Measurements from ENCODE around the gene COX7A2.

Gene COX7A2

DNA sequence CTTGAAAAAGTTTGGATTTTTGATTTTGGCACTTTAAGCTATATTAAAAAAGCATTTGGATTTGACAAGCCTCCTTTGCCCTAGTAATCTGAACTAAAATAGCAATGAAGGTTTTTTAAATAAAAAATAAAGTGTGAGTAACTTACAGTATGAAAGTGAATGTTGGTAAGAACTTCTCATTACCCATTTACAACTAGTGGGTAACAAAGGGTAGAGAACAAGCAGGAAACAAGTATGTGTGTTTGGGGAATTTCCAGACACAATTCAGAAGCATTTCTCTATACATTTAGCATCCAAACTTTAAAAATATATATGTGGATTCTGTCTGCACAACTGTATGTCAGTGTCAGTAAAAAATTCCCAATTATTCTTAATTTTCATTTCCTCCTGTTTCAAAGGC, 38.1 kb upstream of the COX7A2 start:
- TF ChIP-seq, protein P1, sequence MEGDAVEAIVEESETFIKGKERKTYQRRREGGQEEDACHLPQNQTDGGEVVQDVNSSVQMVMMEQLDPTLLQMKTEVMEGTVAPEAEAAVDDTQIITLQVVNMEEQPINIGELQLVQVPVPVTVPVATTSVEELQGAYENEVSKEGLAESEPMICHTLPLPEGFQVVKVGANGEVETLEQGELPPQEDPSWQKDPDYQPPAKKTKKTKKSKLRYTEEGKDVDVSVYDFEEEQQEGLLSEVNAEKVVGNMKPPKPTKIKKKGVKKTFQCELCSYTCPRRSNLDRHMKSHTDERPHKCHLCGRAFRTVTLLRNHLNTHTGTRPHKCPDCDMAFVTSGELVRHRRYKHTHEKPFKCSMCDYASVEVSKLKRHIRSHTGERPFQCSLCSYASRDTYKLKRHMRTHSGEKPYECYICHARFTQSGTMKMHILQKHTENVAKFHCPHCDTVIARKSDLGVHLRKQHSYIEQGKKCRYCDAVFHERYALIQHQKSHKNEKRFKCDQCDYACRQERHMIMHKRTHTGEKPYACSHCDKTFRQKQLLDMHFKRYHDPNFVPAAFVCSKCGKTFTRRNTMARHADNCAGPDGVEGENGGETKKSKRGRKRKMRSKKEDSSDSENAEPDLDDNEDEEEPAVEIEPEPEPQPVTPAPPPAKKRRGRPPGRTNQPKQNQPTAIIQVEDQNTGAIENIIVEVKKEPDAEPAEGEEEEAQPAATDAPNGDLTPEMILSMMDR (IDR thresholded peaks at IDR 0.05; ENCODE audit: extremely low read depth, insufficient read depth, missing control alignments): no peak
- in situ Hi-C loops (cut with MboI; ENCODE audit: low pct_unique_long_range_greater_than_20kb, low sequenced_read_pairs, unreplicated experiment): loop anchor here (25.0 kb wide), 1 partner anchor 256 kb away; no protein-coding TSS in a partner anchor
- DNase-seq (ENCODE audit: low spot score): peak; percentile 25

DNA sequence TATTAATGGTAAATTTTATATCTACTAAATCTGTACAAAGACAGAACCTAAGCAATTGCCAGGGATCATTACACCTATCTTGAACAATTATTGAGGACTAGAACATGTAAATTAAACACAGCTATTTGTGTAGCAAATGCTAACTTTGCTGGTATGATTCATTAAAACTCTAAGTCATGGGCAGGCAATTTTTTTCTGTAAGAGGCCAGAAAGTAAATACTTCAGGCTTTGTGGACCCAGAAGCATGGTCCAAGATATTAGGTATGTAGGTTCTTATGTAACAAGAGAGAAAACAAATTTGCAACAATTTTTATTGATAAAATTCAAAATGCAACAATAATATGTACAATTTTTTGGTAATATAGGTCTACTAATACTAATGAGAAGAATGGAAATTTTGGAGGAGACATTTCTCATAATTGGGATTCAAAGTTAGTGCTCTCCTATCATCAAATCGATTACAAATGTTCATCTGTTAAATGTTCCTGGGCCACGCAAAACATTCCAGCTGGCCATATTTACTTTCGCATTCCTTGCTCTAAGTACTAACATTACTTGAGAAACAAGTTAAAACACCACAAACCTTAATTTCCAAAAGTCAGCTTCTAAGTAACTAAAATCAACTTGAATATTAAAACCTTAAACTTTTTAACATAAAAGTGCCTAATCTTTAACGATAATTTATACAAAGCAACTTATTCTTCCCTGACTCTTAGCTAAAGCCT, 36.7 kb upstream of the COX7A2 start:
- in situ Hi-C loops (cut with MboI; ENCODE audit: low pct_unique_long_range_greater_than_20kb, low sequenced_read_pairs, unreplicated experiment): loop anchor here (25.0 kb wide), 1 partner anchor 257 kb away; no protein-coding TSS in a partner anchor
- TF ChIP-seq, protein P1 (IDR thresholded peaks at IDR 0.05; ENCODE audit: extremely low read depth, insufficient read depth, missing control alignments): no peak
- DNase-seq (ENCODE audit: low spot score): no peak

DNA sequence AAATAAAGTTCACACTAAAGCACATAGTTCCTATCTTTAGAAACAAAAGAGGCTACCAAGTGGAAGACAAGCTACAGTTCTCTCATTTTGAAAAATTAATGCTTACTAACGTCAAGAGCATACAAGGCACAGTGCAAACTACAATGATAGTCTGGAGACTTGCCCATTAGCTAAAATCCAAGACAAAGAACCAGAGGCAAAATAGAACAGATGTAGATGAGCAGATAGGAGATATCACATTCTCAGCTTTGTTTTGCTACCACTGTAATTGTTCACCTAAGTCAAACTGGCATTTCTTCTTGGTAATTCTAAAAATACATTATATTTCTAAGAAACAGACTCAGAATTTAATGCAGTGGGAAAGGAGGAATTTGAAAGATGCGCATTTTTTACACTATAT, 35.8 kb upstream of the COX7A2 start:
- TF ChIP-seq, protein P1 (IDR thresholded peaks at IDR 0.05; ENCODE audit: extremely low read depth, insufficient read depth, missing control alignments): no peak
- no peak for DNase-seq (ENCODE audit: low spot score)
- in situ Hi-C loops (cut with MboI; ENCODE audit: low pct_unique_long_range_greater_than_20kb, low sequenced_read_pairs, unreplicated experiment): loop anchor here (25.0 kb wide), 1 partner anchor 258 kb away; no protein-coding TSS in a partner anchor

DNA sequence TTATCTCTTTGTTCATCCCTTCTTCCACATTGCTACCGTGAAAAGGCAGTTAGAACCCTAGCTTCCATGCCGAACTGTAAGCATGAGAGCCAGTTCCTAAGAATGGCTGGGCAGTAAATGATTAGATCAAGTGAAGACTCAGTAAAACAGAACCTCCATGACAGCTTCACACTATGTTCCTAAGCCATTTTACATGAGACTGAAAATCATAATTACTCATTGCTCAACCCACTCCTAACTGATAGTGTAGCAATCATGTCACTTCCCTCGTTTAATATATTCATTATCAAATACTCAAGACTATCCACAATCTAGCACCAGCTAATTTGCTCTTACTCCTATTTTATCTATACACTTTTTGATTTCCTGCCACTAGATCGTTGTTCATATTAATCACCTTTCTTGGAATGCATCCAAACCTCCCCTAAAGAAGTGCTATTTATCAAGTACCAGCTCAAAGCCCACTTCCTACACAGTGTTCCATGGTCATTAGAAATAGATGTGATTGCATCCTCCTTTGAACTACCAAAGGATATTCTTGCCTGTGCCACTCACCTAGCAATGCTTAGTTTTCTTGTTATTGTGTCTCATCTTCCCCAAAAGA, 35.0 kb upstream of the COX7A2 start:
- no peak for DNase-seq (ENCODE audit: low spot score)
- TF ChIP-seq, protein P1 (IDR thresholded peaks at IDR 0.05; ENCODE audit: extremely low read depth, insufficient read depth, missing control alignments): no peak
- in situ Hi-C loops (cut with MboI; ENCODE audit: low pct_unique_long_range_greater_than_20kb, low sequenced_read_pairs, unreplicated experiment): loop anchor here (25.0 kb wide), 1 partner anchor 259 kb away; no protein-coding TSS in a partner anchor

DNA sequence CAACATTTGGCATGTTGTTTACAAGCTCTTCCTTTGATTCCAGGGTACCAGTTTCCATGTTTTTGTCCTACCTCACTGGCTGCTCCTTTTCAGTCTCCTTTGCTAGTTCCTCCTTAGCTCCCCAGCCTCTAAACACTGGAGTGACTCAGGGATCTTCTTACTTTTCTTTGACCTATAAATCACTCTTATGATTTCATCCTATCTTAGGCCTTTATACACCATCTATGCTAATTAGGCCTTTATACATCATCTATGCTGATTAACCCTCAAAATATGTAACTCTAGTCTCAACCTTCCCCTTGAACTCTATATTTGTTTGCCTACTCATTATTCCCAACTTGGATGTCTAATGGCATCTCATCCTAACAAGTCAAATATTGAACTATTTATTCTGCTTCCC, 31.5 kb upstream of the COX7A2 start:
- DNase-seq (ENCODE audit: low spot score): no peak
- TF ChIP-seq, protein P1 (IDR thresholded peaks at IDR 0.05; ENCODE audit: extremely low read depth, insufficient read depth, missing control alignments): no peak
- in situ Hi-C loops (cut with MboI; ENCODE audit: low pct_unique_long_range_greater_than_20kb, low sequenced_read_pairs, unreplicated experiment): loop anchor here (25.0 kb wide), 1 partner anchor 262 kb away; no protein-coding TSS in a partner anchor

DNA sequence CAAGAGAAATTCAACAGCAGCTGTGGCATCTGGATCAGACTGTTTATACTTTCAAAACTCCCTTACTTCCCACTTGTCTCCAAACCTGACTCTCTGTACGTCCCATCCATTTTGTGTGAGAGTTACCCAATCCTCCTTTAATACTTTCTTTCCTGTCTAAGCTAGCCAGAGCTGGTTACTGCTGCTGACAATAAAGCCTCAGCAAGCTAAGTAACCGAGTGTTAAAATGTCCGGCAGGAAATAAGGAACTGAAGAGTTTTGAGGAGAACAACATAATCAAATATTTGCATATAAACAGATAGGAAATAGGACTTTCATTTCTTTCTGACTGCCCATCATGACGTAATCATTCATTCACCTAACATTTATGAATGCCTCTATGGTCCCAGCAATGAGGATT, 29.4 kb upstream of the COX7A2 start:
- no peak for DNase-seq (ENCODE audit: low spot score)
- in situ Hi-C loops (cut with MboI; ENCODE audit: low pct_unique_long_range_greater_than_20kb, low sequenced_read_pairs, unreplicated experiment): no loop called here
- TF ChIP-seq, protein P1 (IDR thresholded peaks at IDR 0.05; ENCODE audit: extremely low read depth, insufficient read depth, missing control alignments): no peak
